Ramos (cell line): ENCODE results near the gene CXCL6.

ENCODE experiments used
- in situ Hi-C: fragments of 300-500 bp; cut with MboI; formaldehyde crosslinking; loops from one replicate; pipeline ENCODE4 v1.14.3; 2022; ENCODE audit warnings: low sequenced_read_pairs; ENCODE audit not compliant: unreplicated experiment

CXCL6 gene

GRCh38 chr4:73836373-73837279 lies at the start of gene CXCL6:
TSS of gene CXCL6 (plus strand) at chr4:73836678. CDS start at chr4:73836751, 73 bp downstream.
- in situ Hi-C loops: no loop called here

GRCh38 chr4:73788411-73788810 lies 48.1 kb upstream of the CXCL6 start:
- in situ Hi-C loops: no loop called here

DNA sequence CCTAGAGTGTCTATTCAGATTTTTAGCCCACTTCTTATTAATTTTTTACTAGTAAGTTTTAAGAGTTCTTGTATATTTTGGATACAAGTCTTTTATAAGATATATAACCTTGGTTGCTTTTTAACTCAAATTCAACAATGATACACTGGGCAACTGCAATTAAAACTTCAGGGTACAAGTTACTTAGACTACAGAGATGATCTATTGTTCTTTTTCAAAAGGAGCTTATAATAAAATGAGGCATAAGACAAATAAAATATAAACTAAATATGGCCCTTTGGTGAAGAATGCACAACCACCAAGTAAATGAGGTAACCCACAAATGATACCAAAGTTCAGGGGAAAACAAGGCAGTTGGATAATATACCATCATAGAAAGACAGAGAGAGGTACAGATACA lies 37.6 kb upstream of the CXCL6 start:
- in situ Hi-C loops: no loop called here

DNA sequence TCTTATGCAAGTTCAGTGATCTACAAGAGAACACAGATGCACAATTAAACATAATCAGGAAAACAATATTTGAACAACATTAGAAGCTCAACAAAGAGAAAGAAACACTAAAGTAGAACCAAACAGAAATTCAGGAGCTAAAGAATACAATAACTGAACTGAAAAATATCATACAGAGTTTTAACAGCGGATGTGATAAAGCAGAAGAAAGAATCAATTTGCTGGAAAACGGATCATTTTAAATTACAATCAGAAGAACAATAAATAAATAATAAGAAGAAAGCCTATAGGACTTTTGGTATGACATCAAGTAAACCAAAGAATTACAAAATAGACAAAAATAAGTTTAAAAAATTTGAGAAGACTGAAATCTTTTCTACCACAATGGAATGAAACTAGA lies 36.3 kb upstream of the CXCL6 start:
- in situ Hi-C loops: no loop called here

DNA sequence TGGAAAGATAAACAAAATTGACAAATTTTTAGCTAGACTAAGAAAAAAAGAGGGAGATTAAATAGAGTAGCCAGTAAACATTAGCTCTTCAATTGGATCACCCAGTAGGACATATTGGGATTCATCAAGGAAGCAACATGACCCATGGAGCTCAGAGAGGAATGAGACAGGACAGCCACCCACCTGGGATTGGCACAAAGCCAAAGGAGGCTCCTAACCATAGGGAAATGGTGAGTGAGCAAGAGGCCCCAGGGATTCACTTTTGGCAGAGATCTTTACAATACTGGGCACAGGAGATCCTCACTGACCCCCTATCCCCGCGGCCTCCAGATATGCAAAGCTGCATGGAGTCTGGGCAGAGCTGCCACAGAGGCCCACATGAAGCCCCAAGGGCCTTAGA lies 34.8 kb upstream of the CXCL6 start:
- in situ Hi-C loops: no loop called here

GRCh38 chr4:73803213-73803612 lies 33.3 kb upstream of the CXCL6 start:
- in situ Hi-C loops: no loop called here

GRCh38 chr4:73810191-73810590 lies 26.3 kb upstream of the CXCL6 start:
- in situ Hi-C loops: no loop called here

DNA sequence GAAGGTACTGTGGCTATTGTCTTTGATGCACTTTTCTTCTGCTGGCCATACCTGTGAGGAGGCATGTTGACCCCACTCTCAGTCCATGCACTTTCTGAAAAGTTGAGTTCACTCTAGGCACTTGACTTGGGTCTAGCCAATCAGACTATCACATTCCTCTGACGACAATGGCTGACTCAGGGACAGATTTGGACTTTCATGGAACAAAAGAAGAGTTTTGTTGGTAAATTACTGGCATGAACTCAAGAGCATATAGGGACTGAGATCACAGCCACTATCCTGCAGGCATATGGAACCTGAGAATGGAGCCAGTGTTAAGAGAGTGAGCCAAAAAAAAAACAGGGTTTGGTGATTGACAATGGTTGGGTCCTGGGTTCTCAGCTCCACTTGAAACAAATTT lies 24.6 kb upstream of the CXCL6 start:
- in situ Hi-C loops: no loop called here

DNA sequence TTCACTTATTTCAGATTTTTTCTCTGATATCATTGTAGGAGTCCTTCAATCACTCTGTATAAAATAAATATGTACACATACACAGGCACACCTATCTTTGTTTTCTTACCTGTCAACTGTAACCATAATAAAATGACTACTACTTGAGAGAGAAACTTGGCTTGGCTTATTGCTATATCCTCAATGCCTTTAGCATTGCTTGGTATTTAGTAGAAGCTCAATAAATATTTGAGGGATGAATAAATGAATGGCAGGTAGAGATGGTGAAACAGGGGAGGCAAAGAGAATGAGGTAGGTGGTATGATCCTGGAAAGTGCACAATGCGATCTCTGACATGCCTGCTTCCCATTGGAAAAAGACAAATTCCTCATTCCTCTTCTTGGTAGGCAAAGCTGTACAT lies 21.8 kb upstream of the CXCL6 start:
- in situ Hi-C loops: no loop called here

DNA sequence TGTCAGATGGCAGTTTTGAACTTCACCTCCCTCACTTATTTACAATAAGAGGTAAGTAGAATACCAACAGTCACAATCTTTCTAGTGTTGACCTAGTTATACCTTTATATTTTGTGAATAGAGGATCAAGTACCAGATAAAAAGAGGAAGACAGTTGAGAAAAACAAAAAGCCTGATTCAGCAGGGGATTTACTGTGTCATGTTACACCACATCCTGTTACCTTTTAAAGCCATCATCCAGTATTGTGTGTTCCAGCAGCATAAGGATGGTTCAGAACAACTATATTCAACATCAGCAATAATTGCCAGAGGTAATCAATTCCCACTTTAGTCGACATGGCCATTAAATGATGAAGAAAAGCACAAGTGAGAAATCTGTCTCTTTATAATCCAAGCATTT lies 21.3 kb upstream of the CXCL6 start:
- in situ Hi-C loops: no loop called here

DNA sequence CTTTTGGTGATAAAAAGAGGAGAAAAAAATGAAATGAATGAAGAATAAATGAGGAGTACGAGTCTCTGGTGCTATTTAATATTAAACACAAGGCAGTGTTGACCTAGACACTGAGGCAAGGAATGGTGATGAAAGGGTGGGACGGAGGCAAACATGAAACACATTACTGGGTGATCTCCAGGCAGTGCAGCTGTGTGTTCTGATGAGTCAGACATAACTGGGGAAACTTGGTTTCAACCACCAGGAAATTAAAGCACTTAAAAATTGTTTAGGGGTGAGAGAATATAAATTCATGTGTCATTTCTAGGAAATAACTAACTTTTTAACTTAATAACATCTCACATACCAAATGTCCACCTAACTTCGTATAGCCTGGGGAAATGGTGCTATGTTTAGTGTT lies 19.7 kb upstream of the CXCL6 start:
- in situ Hi-C loops: no loop called here

DNA sequence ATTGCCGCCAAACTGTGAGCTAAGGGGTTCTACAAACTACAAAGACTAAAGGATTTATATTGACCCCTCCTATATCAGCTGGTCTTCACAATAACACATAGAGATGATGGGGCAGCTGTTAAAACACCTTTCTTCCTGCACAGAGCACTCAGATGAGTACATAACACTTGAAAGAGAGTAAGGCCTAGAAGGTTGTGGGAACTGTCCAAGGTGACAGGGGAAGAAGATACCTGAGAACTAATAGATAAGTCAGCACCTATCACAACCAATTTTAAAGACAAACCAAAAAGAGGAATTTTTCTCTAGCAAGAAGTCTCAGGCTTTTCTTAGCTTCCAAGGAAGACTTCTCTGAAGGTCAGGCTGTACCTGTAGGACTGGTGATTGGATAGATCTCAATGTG lies 19.1 kb upstream of the CXCL6 start:
- in situ Hi-C loops: no loop called here

GRCh38 chr4:73821325-73821724 lies 15.2 kb upstream of the CXCL6 start:
- in situ Hi-C loops: no loop called here

- in situ Hi-C loops: no loop called here
Measured at GRCh38 chr4:73822389-73822788, 14.1 kb upstream of the CXCL6 start.

DNA sequence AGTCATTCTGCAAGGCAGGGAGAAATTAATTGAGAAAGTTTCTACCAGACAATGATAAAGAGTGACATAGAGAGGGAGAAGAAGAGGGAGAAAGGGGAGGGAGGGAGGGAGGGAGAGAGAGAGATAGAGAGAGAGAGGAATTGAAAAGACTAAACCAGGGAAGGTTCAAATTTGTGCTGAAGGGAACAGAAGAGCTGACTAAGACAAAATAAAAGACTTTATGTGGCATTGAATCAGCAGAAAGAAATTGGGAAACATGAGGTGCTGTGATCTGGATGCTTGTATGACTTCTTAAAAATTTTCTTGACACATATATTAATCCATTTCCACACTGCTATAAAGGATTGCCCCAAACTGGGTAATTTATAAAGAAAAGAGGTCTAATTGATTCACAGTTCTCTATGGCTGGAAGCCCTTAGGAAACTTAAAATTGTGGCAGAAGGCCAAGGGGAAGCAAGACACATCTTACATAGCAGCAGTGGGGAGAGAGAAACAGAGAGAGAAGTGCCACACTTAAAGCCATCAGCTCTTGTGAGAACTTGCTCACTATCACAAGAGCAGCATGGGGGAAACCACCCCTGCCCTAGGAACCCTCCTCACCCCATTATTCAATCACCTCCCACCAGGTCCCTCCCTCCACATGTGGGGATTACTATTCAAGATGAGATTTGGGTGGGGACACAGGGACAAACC lies 13.5 kb upstream of the CXCL6 start:
- in situ Hi-C loops: no loop called here

GRCh38 chr4:73823760-73824159 lies 12.7 kb upstream of the CXCL6 start:
- in situ Hi-C loops: no loop called here

- in situ Hi-C loops: no loop called here
Measured at GRCh38 chr4:73828956-73829355, 7.5 kb upstream of the CXCL6 start.

DNA sequence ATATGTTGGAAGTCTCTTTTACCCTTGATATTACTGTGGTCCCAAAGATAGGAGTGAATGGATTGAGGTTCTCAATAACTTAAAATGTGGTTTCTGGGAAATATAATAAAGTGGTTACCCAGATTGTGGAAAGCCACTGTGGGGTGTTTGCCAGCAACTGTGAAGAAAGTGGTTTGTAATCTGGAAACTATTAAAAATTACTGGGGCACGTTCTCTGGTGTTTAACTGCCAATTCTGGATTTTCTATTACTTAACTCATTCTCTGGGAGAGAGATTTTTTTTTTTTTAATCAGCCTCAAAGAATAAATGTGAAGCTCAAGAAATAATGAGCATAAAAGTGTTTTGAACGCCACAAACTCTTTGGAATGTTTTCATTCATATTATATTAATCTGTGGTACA lies 4.9 kb upstream of the CXCL6 start:
- in situ Hi-C loops: no loop called here

GRCh38 chr4:73832651-73833237 lies 3.7 kb upstream of the CXCL6 start:
- in situ Hi-C loops: no loop called here

DNA sequence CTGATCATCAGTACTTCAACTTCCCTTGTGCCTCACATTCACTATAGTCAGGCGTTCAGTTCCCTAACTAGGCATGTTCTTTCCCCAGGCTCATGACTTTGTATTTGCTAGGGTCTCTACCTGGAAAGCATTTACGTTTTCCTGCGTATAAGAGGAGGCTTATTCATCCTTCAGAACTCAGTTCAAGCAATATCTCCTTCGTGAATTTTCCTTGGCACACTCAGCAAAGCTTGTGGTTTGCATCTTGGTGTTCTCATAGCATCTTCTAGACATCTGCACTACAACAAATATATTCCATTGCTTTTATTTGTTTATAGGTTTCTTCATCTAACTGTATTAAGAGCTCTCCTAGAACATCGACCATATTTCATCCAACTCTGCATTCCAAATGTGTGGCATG lies 2.6 kb downstream of the CXCL6 start:
- in situ Hi-C loops: no loop called here

DNA sequence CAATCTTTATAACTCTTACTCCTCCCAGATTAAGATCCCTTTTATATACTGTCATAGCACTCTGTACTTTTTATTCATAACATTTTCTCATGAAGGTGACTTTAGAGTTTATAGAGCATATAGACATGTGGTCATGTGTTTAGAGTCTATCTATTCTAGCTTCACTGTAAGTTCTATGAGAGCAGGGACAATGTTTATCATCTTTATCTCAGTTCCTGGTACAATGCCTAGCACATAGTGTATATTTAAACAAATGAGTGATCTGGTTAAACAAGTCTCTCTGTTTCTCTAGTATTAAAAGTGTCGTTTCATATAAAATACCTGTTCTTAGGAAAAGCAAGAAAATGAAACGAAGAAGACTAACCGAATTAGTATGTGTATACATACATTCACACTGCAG lies 3.2 kb downstream of the CXCL6 start:
- in situ Hi-C loops: no loop called here
